GM19372 (cell line): ENCODE results near the gene RAB8B.
"Not testable (repeated sequence)": the region's sequence is repeated elsewhere in the genome, so short reads cannot be mapped to it uniquely, and the experiment has no call there.

Experiments
- ATAC-seq: cut with Tn5 transposase; IDR thresholded peaks from one replicate; pipeline ENCODE4 v1.9.1; 2021; ENCODE audit warnings: mild to moderate bottlenecking, low read depth, moderate library complexity; ENCODE audit not compliant: unreplicated experiment

RAB8B gene

DNA sequence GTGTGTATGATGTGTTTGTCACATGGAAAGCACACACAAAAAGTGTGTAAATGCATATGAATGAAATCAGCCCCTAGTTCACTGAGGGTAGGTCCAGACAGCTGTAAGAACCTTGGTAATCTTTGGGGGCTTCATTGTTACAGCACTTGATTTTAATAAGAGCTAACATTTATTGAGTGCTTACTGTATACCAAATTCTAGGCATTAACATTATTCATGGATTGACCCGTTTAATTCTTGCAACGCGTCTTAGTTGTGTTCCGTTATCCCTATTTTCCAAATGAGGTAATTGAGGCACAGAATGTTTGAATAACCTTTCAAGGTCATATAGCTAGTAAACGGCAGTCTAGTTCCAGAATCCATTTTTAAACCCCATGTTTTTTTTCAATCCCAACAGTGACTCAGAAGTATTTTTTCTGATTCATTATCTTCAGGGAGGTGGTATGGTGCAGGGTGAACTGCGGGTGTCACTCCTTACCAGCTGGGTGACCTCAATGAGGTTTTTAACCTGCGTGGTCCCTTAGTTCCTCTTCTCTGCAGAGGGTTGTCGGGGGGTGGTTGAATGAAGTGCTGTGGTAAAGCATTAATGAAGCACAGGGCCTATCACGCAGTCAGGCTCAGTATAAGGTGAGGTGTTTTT lies 14.2 kb downstream of the RAB8B start:
- ATAC-seq: no peak

DNA sequence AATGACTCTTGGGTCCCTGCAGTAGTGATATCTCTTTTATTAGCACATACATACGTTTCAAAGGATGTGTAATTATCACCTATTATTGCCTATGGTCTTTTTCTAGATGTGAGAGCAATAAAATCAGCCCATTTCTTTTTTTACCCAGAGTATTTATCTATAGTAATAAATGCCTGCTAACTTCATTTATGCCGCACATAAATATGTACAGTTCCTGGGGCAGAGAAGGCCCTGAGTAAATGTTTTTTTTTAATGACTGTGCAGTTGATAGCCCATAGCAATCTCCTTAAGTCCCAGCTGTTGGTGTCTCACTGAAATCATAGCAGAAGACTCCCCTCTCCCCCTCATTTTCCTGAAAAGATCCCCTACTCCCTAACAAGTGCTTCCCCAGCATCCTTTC lies 16.7 kb downstream of the RAB8B start:
- no peak for ATAC-seq

DNA sequence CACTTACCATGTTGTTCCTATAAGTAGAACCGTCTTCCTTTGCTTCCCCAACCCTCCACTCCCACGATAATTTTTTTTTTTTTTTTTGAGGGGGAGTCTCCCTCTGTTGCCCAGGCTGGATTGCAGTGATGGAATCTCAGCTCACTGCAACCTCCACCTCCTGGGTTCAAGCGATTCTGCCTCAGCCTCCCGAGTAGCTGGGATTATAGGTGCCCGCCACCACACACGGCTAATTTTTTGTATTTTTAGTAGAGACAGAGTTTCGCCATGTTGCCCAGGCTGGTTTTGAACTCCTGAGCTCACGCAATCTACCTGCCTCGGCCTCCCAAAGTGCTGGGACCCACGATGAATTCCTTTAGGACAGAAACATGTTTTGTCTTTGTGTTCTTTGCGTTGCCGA lies 19.4 kb downstream of the RAB8B start:
- not testable (repeated sequence) for ATAC-seq

DNA sequence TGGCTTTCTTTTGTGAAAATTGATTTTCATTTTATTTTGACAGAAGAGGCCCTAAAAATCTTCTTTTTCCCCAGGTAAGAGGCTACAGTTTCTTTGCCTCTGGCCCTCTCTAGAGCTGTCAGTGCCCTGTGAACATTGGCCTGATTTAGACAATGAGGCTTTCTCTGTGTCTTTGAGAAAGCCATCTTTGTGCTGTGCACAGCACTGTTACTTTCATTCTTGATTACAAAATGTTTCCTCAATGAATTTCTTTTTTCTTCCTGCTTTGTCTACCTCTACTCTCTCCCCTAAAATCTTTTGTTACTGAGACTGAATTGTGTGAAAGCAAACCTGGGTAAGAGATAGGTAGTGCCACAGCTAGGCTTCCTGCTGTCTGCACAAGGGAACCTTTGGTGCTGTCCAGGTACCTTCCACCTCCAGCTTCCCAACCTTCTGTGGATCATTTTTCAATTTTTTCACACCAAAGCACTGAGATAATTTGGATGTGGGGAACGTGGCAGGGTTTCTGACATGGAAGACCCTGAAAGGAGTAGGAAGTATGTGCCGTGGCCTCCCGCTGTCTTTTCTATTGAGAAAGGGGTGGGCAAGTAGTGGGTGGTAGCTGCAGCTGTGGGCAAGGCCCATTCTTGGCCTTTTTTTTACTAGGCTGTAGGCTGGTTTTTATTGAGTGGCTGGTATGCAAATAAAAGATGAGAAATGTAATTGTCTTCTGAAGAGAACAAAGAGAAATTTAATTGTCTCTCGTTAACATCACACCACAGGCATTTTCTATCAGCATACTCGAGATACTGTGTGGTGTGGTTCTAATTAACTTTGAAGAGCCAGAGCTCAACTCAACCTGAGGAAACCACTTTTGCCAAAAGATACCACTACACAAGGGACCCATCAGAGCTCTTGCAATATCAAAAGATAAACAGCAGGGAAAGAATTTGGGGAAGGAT lies 21.0 kb downstream of the RAB8B start:
- no peak for ATAC-seq

DNA sequence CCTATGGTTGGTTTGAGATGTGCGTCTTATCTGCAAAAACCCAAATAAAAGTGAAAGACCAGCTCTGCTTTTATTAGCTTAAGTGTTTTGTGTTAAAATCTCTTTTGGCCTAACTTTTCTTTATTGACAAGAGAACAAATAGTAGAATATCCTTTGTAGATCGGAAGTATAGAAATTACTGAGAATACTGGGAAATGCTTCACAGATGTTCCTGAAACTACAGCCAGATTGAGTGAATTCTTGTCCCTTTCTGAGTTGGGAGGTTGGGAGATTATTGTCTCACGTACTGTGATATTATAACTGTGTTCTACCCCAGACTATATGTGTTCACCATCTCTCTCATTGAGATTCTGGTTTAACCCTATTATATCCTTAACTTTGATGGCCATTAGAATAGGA lies 21.7 kb downstream of the RAB8B start:
- no peak for ATAC-seq

DNA sequence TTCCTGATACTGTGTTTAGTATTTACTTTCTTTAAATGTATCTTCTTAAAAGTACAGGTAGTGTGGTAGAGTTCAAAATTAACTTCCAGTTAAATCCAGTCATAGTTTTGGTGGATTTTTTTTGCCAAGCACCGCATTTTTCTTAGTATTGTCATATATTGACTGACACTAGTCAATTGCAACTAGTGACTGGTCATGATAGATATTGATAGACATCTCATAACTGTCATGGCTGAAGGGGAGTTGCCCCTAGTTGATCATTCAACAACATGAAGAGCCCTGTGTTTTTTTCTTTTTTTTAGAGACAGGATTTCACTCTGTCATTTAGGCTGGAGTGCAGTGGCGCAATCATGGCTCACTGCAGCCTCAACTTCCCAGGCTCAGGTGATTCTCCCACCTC lies 22.1 kb downstream of the RAB8B start:
- no peak for ATAC-seq

DNA sequence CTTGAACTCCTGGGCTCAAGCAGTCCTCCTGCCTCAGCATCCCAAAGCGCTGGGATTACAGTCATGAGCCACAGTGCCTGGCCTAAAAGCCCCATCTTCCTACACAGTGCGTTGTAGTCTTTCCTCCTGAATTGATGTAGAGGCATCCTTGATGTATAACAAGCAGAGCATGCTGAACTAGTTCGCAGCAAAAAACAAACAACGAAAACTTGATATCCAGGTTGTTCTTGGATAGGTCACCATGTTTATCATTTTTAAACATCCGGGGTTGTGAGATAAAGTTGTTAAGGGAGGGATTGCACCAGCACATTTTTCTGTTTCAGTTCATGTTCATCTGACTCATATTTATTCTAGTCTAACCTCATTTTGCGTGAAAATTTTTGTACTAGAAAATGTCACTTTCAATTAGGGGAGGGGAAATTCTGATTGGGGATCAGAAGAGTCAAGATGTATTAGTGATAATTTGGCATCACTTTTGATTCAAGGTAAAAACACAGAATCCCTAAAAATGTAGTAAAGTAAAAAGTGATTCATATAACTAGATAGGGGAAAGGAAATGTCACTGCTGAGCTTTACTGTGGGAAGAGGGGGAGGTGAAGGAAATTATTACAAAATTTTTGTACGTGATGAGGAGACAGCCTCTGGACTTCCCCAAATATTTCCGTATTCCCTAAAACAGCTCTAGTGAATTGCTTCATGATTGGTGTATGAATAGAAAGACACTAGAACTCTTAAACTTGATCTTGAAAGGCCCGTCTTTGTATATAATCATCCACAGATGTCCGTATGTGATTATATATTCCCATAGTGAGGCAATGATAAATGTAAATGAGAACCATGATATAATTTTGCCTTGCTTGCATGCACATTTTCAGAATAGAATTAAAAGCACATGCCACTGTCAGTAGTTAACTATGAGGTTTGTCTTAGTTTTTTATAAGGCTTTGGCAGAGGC lies 22.9 kb downstream of the RAB8B start:
- ATAC-seq: no peak

DNA sequence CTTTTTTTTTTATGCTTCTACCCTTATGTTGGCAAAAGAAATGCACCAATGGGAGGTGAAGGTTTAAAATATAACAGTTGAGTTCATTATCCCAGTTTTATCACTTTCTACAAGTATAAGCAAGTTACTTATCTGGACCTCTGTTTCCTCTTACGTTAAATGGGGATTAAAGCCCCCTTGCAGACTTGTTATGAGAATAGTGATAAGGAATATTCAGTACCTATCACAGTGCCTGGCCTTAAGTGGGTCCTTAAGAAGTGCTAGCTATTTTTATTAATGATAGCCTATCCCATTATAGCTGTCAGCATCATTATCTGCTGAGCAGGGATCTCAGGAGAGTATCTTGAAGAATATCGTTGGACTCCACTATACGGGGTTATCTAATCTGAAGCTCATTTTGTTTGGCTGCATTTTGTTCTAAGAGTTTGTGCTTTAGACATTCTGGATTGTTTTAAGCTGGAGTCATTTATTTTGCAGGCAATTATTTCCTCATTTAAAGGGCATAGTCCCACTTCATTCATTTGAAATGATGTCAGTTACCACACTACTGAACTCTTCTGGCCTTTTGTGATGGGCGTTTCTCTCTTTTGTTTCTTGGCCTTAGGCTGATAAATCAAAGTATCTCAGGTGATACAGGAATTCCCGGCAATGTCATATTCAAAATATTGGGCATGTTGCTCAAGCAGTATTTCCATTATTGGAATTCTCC lies 28.8 kb downstream of the RAB8B start:
- no peak for ATAC-seq

DNA sequence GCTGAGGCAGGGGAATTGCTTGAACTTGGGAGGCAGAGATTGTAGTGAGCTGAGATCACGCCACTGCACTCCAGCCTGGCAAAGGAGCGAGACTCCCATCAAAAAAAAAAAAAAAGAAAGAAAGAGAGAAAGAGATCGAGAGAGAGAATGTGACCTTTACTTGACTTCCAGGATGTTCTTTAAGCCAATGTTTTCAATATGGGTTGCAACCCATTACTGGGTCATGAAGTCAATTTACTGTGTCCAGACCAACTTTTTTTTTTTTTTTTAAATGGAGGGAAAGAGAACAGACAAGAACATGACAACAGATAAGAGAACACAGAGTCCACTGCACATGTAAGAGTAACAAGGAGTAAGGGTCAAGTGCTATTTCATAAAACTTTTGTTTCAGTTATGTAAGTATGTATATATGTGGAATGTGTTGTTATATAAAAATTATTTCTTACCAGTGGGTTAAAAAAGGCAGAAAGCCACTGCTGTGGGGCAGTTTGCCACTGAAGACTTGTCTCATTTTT lies 29.8 kb downstream of the RAB8B start:
- ATAC-seq: no peak

DNA sequence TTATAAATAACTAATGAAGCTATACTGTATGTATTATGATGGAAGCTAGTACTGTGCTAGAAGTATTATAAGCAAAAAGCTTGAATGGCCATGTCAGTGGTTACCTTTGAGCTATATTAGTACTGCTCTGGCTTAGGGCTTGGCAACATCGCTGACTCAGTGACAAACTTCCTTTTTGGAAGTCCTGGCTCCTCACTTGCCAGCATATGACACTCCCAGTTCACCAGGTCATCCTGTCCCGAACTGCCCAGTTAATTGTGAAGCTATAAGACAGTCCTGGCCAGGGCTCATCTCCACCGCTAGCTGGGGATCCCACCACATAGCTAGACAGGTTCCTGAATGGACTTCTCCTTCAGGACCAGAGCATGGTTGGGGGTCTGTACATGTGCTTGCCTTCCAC lies 31.9 kb downstream of the RAB8B start:
- ATAC-seq: no peak

DNA sequence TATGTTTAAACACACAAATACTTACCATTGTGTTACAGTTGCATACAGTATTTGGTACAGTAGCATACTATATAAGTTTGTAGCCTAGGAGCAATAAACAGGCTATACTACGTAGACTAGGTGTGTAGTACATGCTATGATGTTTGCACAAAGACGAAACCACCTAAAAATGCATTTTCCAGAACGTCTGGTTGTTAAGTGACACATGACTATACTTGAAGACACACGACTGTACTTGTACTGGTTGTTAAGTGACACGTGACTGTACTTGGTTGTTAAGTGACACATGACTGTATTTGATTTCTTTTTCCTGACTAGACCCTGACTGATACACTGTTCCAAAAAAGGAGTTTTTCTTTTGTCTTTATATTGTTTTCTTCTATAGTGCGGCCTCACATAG lies 34.1 kb downstream of the RAB8B start:
- ATAC-seq: no peak

DNA sequence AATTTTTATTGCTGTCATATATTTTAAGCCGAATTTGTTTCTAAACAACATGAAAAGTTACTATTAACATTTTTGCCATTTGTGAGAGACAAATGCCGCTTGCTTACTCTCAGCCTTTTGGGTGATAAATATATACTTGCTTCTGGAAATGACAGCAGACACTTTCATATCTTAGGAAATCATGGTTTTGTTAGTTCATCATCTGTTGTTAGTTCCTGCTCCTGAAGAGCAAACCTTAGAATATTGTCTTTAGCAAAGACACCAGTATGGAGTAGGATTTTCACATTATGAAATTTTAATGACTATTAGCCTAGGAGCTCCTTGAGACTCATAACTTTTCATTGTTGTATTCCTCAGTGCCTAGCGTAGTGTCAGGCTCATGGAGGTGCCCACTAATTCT lies 36.0 kb downstream of the RAB8B start:
- ATAC-seq: no peak

DNA sequence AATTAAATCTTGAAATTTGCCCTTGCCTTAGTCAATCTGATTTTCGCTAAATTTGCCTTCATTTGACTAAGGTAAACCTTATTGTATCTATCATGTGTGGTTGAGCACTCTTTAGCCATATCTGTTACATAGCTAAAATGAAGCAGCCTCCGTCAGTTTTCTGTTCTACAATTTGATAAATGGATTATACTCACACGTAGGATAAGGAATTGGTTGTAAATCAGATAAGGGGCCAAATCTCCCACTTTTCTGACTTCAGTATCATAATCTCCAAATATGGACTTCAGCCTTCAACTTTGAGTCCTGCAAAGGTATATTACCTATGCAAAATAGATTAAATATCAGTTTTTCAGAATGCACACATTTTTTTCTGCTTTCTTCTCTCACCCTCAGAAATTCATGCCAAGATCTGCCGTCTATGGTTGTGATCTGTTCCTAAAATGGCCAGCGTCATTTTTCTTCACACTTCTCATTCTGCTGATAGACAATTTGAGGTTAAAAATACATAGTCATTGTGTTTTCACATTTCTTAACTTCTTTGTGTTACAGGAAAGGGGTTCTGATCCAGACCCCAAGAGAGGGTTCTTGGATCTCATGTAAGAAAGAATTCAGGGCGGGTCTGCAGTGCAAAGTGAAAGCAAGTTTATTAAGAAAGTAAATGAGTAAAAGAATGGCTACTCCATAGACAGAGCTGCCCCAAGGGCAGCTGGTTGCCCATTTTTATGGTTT lies 36.9 kb downstream of the RAB8B start:
- no peak for ATAC-seq

DNA sequence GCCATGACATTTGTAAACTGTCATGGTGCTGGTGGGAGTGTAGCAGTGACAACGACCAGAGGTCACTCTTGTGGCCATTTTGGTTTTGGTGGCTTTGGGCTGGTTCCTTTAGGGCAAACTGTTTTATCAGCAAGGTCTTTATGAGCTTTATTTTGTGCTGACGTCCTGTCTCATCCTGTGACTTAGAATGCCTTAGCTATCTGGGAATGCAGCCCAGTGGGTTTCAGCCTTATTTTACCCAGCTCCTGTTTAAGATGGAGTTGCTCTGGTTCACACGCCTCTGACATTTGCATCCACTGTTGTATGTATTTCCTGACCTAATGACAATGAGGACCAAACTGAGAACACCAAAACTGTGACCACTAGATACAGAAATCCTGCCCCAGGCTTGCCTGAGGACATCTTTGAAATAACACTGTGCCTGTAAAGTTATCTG lies 37.6 kb downstream of the RAB8B start:
- ATAC-seq: no peak

DNA sequence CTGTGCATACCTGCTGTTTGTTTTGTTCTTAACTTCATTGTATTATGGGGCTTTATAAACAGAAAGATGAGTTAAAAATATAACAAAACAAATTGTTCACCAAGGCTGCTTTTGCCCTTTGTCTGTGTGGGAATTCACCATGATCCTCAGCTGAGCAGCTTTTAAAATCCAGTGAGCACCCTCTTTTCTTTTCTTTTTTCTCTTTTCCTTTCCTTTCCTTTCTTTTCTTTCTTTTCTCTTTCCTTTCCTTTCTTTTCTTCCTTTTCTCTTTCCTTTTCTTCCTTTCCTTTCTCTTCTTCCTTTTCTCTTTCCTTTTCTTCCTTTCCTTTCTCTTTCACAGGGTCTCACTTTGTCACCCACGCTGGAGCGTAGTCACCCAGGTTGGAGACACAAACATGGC lies 38.3 kb downstream of the RAB8B start:
- no peak for ATAC-seq

DNA sequence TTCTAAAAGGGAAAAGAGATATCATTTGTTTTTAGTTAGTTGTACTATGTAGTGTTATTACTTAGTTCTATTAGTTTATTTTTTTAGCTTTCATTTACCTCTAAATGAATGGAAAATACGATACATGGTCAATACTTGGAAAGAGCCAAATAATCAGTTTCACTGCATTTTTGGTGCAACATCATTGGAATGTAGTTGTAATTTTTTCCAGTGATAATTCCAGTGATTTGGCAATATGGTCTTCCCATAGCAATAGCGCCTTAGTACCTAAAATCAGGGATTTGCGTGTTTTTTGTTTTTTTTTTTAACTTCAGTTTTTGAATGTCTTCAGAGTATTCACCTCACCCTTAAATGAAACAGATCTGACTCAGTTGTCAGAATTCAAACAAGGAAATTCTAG lies 41.8 kb downstream of the RAB8B start:
- ATAC-seq: no peak

DNA sequence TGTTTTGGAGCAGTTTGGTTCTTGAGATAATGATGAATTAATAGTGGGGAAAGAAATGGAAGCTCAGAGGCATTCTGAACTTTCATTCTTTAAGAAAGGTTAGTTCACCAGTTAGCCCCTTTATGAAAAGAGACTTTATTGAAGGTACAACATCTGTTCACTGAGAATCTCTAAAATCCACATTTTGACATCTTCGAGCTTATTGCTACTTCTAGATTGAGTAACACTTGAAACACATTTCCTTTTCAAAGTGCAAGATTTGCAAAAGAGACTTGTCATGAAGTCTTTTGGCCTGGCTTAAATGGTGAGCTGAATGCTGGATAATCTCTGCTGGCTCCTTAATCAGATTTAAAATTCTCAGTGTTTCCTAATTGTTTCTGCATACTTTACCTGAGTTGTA lies 42.3 kb downstream of the RAB8B start:
- ATAC-seq: no peak

DNA sequence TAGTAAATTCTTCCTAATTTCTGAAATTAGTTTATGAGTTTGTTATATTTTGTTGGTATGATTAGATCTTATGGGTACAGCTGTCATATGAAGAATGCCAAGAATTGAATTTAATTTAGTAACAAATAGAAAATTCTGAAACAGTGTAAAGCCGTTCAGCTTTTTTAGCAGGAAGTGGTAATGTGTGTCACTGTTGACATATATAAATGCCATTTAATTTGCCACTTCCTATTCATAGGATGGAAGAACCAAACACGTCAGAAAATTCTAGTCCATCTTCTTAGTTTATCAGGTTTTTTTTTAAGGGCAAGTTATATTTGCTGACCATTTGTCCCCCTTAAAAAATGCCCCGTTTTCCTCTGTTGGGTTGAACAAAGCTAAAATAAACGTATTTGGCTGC lies 43.0 kb downstream of the RAB8B start:
- no peak for ATAC-seq

DNA sequence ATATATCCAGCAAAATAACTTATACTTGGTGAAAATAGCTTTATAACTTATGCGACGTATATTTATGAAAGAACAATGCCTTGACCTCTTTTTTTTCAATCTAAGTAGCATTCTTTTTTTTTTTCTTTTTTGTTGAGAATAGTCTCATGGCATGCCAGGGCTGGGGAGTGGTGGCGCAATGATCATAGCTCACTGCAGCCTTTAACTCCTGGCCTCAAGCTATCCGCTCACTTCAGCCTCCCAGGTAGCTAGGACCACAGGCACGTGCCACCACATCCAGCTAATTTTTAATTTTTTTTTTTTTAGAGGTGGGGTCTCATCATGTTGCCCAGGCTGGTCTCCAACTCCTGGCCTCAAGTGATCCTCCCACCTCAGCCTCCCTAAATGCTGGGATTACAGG lies 43.5 kb downstream of the RAB8B start:
- no peak for ATAC-seq
